ENCODE results near the gene ERMN.

GRCh38 chr2:157309878-157310277 lies 15.7 kb downstream of the ERMN start:
- no peak for TF ChIP-seq TAF1 (IDR thresholded peaks at IDR 0.05; ENCODE audit: borderline replicate concordance, insufficient read depth, low read length)
- TF ChIP-seq REST (IDR thresholded peaks at IDR 0.05; ENCODE audit: insufficient read depth in 1 of 2, low read depth in 2 of 2, low read length in 2 of 2) = no peak
- TF ChIP-seq POLR2AphosphoS5 (IDR thresholded peaks at IDR 0.05; ENCODE audit: low read depth, low read length) = no peak
- no peak for TF ChIP-seq SIN3A (IDR thresholded peaks at IDR 0.05; ENCODE audit: borderline replicate concordance, insufficient read depth, low read length)
- no peak for TF ChIP-seq FOXP2 (optimal IDR thresholded peaks at IDR 0.05; ENCODE audit: borderline replicate concordance, extremely low read depth, extremely low read length, insufficient read depth)
